HepG2 (cell line): ENCODE data around the gene PRELID1. TPM values are rescaled to one million over a fixed set of nuclear protein-coding genes. Genes with fewer than 3 reads are reported as not detected.

ENCODE experiments used
- ATAC-seq: fragments of 200-7000 bp; cut with Tn5 transposase; 3 replicates; pipeline ENCODE4 v1.9.1; 2020; ENCODE audit warnings: mild to moderate bottlenecking, moderate library complexity
- BruUV-seq: library from RNA; stranded (reverse); fragments of 400-500 nt; replicated peaks from 2 replicates; lab custom pipeline; 2021; lab: Mats Ljungman, UMichigan
- CTCF ChIA-PET: fragments of 300-600 bp; formaldehyde crosslinking; extraction: SDS; loops from one replicate; lab custom pipeline; 2021; ENCODE audit warnings: low total read pairs, inconsistent platforms, low intra/inter-chr PET ratio; lab: Yijun Ruan, JAX
- POLR2A ChIA-PET: fragments of 350-600 bp; sonication (Branson Sonifier 250); formaldehyde crosslinking; loops from one replicate; lab custom pipeline; 2020; ENCODE audit warnings: antibody characterized with exemption, inconsistent platforms; lab: Yijun Ruan, JAX
- DNase-seq: peaks from one replicate; pipeline ENCODE4 v3.0.0-alpha.2; 2015; ENCODE audit warnings: low spot score
- FAIRE-seq: peaks from 3 replicates; lab custom pipeline; 2011; peaks lifted over from hg19 to GRCh38; lab: Jason Lieb, UNC
- H2AFZ ChIP-seq: one replicate; pipeline ENCODE4 v1.6.1; 2011; ENCODE audit warnings: low read length, inconsistent platforms
- H3K27ac ChIP-seq: fragments of 300-600 bp; 3 replicates; pipeline ENCODE4 v1.8.0; 2011; ENCODE audit warnings: mixed run types, mild to moderate bottlenecking, mixed read lengths, low read length, inconsistent platforms; ENCODE audit not compliant: insufficient read depth; ENCODE audit errors: extremely low read length
- H3K27me3 ChIP-seq, 2 experiments: fragments of 200-600 bp in 1 of 2; 2 replicates in 1 of 2; 3 replicates in 1 of 2; pipeline versions ENCODE4 v1.6.0 to v1.8.0; 2011; ENCODE audit warnings: low read length in 2 of 2, mild to moderate bottlenecking in 2 of 2, moderate library complexity in 2 of 2, inconsistent platforms in 1 of 2; ENCODE audit not compliant: insufficient read depth in 2 of 2, control insufficient read depth in 1 of 2
- H3K36me3 ChIP-seq, 2 experiments: fragments of 200-600 bp in 1 of 2; replicated peaks in 1 of 2; 2 replicates in 1 of 2; 3 replicates in 1 of 2; pipeline versions ENCODE4 v1.5.1 to v1.8.0; 2011; ENCODE audit warnings: low read length in 2 of 2, inconsistent platforms in 1 of 2; ENCODE audit not compliant: insufficient read depth in 2 of 2, control insufficient read depth in 1 of 2
- H3K4me1 ChIP-seq: 2 replicates; pipeline ENCODE4 v1.5.1; 2012; ENCODE audit warnings: low read length, inconsistent platforms; ENCODE audit not compliant: insufficient read depth
- H3K4me2 ChIP-seq: 2 replicates; pipeline ENCODE4 v1.6.0; 2011; ENCODE audit warnings: low read depth, low read length, inconsistent platforms
- H3K4me3 ChIP-seq, 3 experiments: fragments of 200-600 bp in 1 of 3; sonication (generic), shearing (Covaris generic) in 1 of 3; replicated peaks in 1 of 3; 2 replicates each; pipeline ENCODE4 v1.5.1; 2011 to 2016; ENCODE audit warnings: low read length in 3 of 3, inconsistent platforms in 2 of 3, low read depth in 2 of 3, mild to moderate bottlenecking in 2 of 3, control low read depth in 1 of 3, mixed read lengths in 1 of 3; ENCODE audit not compliant: insufficient read depth in 1 of 3
- H3K79me2 ChIP-seq: one replicate; pipeline ENCODE4 v1.6.1; 2011; ENCODE audit warnings: low read length, inconsistent platforms; ENCODE audit not compliant: insufficient read depth
- H3K9ac ChIP-seq: 2 replicates; pipeline ENCODE4 v1.6.0; 2011; ENCODE audit warnings: mild to moderate bottlenecking, low read depth, low read length, inconsistent platforms; ENCODE audit not compliant: insufficient read depth
- H3K9me3 ChIP-seq: 2 replicates; pipeline ENCODE4 v1.5.1; 2012; ENCODE audit warnings: mild to moderate bottlenecking, low read length
- H4K20me1 ChIP-seq: 2 replicates; pipeline ENCODE4 v1.6.0; 2011; ENCODE audit warnings: inconsistent platforms, mild to moderate bottlenecking, low read length, moderate library complexity; ENCODE audit not compliant: insufficient read depth
- ETV6 ChIP-seq: sonication (generic); formaldehyde crosslinking; conservative IDR thresholded peaks from 2 replicates; pipeline ENCODE4 v1.4.0; 2020; ENCODE audit warnings: missing genetic modification reagents
- HDAC2 ChIP-seq: sonication (generic); formaldehyde crosslinking; IDR thresholded peaks from 2 replicates; pipeline ENCODE4 v1.4.0; 2020; ENCODE audit warnings: missing genetic modification reagents
- HNF4A ChIP-seq: sonication (generic); formaldehyde crosslinking; IDR thresholded peaks from 2 replicates; pipeline ENCODE4 v1.4.0; 2020; ENCODE audit warnings: missing genetic modification reagents
- JUND ChIP-seq: sonication (generic); formaldehyde crosslinking; IDR thresholded peaks from 2 replicates; pipeline ENCODE4 v1.8.0; 2022; ENCODE audit warnings: mild to moderate bottlenecking, missing genetic modification reagents
- MEIS1 ChIP-seq: sonication (generic); formaldehyde crosslinking; IDR thresholded peaks from 2 replicates; pipeline ENCODE4 v1.9.0; 2021; ENCODE audit warnings: mild to moderate bottlenecking, missing genetic modification reagents, moderate library complexity, borderline replicate concordance
- NBN ChIP-seq: fragments of 450-650 bp; conservative IDR thresholded peaks from 2 replicates; pipeline ENCODE4 v1.6.1; 2017
- SOX6 ChIP-seq, 2 experiments: fragments of 450-650 bp in 1 of 2; sonication (generic) in 1 of 2; formaldehyde crosslinking in 1 of 2; IDR thresholded peaks; 2 replicates each; pipeline versions ENCODE4 v1.4.0 to v1.6.1; 2017 to 2020; ENCODE audit warnings: antibody characterized with exemption in 1 of 2, mild to moderate bottlenecking in 1 of 2, missing genetic modification reagents in 1 of 2
- TBL1XR1 ChIP-seq: fragments of 150-350 bp; IDR thresholded peaks from 2 replicates; pipeline ENCODE4 v1.6.1; 2014; ENCODE audit warnings: borderline replicate concordance, low read length; ENCODE audit not compliant: partially characterized antibody
- ZBTB7A ChIP-seq: sonication (generic); formaldehyde crosslinking; IDR thresholded peaks from 2 replicates; pipeline ENCODE4 v1.8.0; 2022; ENCODE audit warnings: mild to moderate bottlenecking, missing genetic modification reagents
- ZFAT ChIP-seq: sonication (generic); formaldehyde crosslinking; conservative IDR thresholded peaks from 2 replicates; pipeline ENCODE4 v1.8.1; 2023; ENCODE audit warnings: missing genetic modification reagents, inconsistent platforms
- ZNF550 ChIP-seq: sonication (generic); formaldehyde crosslinking; IDR thresholded peaks from 2 replicates; pipeline ENCODE4 v1.4.0; 2020; ENCODE audit warnings: mild to moderate bottlenecking, missing genetic modification reagents, borderline replicate concordance
- WGBS: methylation state at CpG from one replicate; pipeline ENCODE4 v1.1.6; 2017; ENCODE audit warnings: low lambda C conversion rate; 5-methylcytosine and 5-hydroxymethylcytosine counted together
- in situ Hi-C: cut with HindIII; loops from 2 replicates; pipeline ENCODE4 v1.10.0; 2017; ENCODE audit warnings: low pct_unique_long_range_greater_than_20kb; ENCODE audit not compliant: extremely low pct_ligation_motif_present
- intact Hi-C: fragments of 100-400 bp; cut with micrococcal nuclease; formaldehyde crosslinking; loops from one replicate; pipeline ENCODE4 v1.10.0; 2022; ENCODE audit not compliant: unreplicated experiment
- polyA plus RNA-seq, 8 experiments: library from polyadenylated mRNA; depleted of rRNA in 3 of 8; stranded (reverse) in 7 of 8; unstranded in 1 of 8; fragments of >200 nt; fragmentation: Illumina TruSeq in 4 of 8; extraction: Trizol in 4 of 8; gene quantifications; 2 replicates each; pipeline versions ENCODE4 v1.2.1 to v1.2.3, GENCODE V29; 2011 to 2016; ENCODE audit warnings: low read depth in 4 of 8, missing spikeins in 1 of 8, mixed read lengths in 1 of 8; ENCODE audit not compliant: insufficient read depth in 1 of 8
- total RNA-seq, 5 experiments: library from RNA; depleted of rRNA; stranded (reverse); fragments of >200 nt; fragmentation: Illumina TruSeq; extraction: Trizol; gene quantifications; 2 replicates each; pipeline ENCODE4 v1.2.3, GENCODE V29; 2016; ENCODE audit warnings: low read depth in 1 of 5
- TF ChIP-seq, protein P1 (sequence below): sonication (generic); formaldehyde crosslinking; IDR thresholded peaks from 2 replicates; pipeline ENCODE4; 2020; ENCODE audit warnings: missing genetic modification reagents, mild to moderate bottlenecking, borderline replicate concordance
- TF ChIP-seq, protein P2 (sequence below): IDR thresholded peaks from 2 replicates; pipeline ENCODE4 v1.6.1; 2016; ENCODE audit warnings: low read depth, missing genetic modification reagents, missing compliant biosample characterization
- TF ChIP-seq, protein P3 (sequence below): sonication (generic); formaldehyde crosslinking; IDR thresholded peaks from 2 replicates; pipeline ENCODE4 v1.4.0; 2020; ENCODE audit warnings: mild to moderate bottlenecking, missing genetic modification reagents

The PRELID1 gene
- total and polyA plus RNA-seq, 2 of the 13 experiments (the other 11 are each of a cell fraction or from before 2014, with no cell fraction given): 250 to 271 TPM

DNA sequence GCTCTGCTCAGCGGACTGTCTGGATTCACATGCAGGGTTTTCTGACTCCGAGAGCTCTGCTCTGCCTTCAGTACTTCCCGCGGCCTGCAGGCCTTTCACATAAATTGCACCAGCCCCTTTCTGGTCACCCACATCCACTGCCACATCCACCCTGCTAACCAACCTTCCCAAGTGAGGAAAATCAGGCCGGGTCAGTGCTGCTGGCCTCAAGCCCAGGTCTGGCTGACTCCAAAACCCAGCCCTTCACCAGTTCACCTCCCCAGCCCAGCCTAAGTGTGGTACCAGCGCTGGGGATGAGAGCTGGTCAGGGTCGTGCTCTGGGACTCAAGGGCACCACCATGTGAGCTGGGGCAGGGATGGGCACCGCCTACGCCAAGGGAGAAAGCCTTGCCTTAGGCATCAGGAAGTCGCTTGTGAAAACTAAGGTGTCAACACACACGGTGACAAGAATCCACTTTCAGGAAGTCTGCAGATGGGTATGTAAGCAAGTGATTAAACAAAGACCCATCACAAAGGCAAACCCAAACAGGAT is 35.6 kb downstream of the PRELID1 start:
- Histone ChIP-seq H4K20me1 (0 out of 2 replicates have a peak, but pooled peaks cover 3% of the 10 kb centered on the region), H3K4me3 (no peak overlapping the region), H3K4me1 (no peaks in the 10 kb centered on the region), H3K36me3 (peaks cover 28 to 69% of the 10 kb centered on the region in 2 experiments), H3K27ac (no peak overlapping the region), H3K79me2 (peaks cover 26% of the 10 kb centered on the region), H3K9me3 (no peaks in the 10 kb centered on the region), H3K4me2 (no peak overlapping the region), H2AFZ (no peak overlapping the region), H3K27me3 (no peaks in the 10 kb centered on the region), H3K9ac (no peak overlapping the region)
- no TSS peak for BruUV-seq
- ATAC-seq (no peak), FAIRE-seq (no peak), DNase-seq (no peak)
- in situ Hi-C loops (no loop called here), intact Hi-C loops (no loop called here)
- 96% methylated on average over 11 of the region's 11 CpGs for WGBS
- CTCF ChIA-PET: interaction anchor here (1.1 kb wide), 1 partner anchor 21 kb away, joined by 4 read pairs; no protein-coding TSS in a partner anchor
- POLR2A ChIA-PET: interaction anchor here (1.0 kb wide), 1 partner anchor 39 kb away, joined by 3 read pairs; no protein-coding TSS in a partner anchor
- TF ChIP-seq MEIS1 (CRISPR knock-in tag) (no peak), ZFAT (CRISPR knock-in tag) (no peak), TBL1XR1 (no peak), HDAC2 (no peak), ZBTB7A (CRISPR knock-in tag) (no peak), NBN (no peak), JUND (CRISPR knock-in tag) (no peak), ETV6 (CRISPR knock-in tag) (no peak), ZNF550 (CRISPR knock-in tag) (no peak), SOX6 (IDR thresholded peaks at IDR 0.05) (no peak), SOX6 (CRISPR knock-in tag; IDR thresholded peaks at IDR 0.05) (no peak), HNF4A (CRISPR knock-in tag) (no peak)
- TF ChIP-seq, protein P1, sequence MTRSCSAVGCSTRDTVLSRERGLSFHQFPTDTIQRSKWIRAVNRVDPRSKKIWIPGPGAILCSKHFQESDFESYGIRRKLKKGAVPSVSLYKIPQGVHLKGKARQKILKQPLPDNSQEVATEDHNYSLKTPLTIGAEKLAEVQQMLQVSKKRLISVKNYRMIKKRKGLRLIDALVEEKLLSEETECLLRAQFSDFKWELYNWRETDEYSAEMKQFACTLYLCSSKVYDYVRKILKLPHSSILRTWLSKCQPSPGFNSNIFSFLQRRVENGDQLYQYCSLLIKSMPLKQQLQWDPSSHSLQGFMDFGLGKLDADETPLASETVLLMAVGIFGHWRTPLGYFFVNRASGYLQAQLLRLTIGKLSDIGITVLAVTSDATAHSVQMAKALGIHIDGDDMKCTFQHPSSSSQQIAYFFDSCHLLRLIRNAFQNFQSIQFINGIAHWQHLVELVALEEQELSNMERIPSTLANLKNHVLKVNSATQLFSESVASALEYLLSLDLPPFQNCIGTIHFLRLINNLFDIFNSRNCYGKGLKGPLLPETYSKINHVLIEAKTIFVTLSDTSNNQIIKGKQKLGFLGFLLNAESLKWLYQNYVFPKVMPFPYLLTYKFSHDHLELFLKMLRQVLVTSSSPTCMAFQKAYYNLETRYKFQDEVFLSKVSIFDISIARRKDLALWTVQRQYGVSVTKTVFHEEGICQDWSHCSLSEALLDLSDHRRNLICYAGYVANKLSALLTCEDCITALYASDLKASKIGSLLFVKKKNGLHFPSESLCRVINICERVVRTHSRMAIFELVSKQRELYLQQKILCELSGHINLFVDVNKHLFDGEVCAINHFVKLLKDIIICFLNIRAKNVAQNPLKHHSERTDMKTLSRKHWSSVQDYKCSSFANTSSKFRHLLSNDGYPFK (CRISPR knock-in tag): no peak
- TF ChIP-seq, protein P2, sequence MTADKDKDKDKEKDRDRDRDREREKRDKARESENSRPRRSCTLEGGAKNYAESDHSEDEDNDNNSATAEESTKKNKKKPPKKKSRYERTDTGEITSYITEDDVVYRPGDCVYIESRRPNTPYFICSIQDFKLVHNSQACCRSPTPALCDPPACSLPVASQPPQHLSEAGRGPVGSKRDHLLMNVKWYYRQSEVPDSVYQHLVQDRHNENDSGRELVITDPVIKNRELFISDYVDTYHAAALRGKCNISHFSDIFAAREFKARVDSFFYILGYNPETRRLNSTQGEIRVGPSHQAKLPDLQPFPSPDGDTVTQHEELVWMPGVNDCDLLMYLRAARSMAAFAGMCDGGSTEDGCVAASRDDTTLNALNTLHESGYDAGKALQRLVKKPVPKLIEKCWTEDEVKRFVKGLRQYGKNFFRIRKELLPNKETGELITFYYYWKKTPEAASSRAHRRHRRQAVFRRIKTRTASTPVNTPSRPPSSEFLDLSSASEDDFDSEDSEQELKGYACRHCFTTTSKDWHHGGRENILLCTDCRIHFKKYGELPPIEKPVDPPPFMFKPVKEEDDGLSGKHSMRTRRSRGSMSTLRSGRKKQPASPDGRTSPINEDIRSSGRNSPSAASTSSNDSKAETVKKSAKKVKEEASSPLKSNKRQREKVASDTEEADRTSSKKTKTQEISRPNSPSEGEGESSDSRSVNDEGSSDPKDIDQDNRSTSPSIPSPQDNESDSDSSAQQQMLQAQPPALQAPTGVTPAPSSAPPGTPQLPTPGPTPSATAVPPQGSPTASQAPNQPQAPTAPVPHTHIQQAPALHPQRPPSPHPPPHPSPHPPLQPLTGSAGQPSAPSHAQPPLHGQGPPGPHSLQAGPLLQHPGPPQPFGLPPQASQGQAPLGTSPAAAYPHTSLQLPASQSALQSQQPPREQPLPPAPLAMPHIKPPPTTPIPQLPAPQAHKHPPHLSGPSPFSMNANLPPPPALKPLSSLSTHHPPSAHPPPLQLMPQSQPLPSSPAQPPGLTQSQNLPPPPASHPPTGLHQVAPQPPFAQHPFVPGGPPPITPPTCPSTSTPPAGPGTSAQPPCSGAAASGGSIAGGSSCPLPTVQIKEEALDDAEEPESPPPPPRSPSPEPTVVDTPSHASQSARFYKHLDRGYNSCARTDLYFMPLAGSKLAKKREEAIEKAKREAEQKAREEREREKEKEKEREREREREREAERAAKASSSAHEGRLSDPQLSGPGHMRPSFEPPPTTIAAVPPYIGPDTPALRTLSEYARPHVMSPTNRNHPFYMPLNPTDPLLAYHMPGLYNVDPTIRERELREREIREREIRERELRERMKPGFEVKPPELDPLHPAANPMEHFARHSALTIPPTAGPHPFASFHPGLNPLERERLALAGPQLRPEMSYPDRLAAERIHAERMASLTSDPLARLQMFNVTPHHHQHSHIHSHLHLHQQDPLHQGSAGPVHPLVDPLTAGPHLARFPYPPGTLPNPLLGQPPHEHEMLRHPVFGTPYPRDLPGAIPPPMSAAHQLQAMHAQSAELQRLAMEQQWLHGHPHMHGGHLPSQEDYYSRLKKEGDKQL (CRISPR knock-in tag): no peak
- TF ChIP-seq, protein P3, sequence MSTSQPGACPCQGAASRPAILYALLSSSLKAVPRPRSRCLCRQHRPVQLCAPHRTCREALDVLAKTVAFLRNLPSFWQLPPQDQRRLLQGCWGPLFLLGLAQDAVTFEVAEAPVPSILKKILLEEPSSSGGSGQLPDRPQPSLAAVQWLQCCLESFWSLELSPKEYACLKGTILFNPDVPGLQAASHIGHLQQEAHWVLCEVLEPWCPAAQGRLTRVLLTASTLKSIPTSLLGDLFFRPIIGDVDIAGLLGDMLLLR (CRISPR knock-in tag): no peak
